ENCODE results near the gene TTYH3.

Gene TTYH3

DNA sequence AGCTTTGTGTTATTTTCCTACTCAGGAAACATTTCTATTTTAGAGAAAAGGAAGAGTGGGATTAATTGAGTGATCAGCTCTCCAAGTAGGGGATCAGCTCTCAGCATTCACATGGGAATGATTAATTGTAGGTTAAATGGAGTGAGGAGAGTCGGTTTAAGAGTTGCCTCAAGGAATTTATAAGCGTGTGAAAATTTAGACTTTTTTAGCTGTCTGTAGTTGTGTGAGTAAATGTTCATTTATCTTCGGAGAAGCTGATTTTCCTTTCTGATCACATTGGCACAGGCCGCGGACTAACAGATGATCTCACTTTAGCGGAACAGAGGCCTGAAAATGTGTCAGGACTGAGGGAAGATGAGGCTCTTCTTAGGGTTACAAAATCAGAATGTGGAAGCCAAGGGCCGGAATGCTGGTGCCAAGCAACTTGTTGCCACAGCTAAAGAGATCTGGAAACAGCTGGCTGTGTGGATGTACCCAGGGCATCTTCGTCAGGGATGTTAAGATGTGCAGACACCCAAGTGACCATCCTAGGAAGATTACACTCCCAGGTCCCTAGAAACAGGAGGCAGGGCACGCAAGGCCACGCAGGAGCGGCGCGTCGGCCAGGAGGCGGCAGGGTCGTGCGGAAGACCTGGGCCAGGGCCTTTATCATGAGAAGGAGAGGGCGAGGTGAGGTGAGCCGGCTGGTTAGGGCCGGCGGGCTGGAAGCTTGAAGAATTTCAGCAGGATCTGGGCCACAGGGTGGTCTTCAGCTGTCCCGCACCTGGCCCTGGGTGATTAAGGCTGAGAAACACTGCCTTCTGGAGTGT is 35.1 kb upstream of the TTYH3 start:
- no peak overlapping the region for H3K4me2 ChIP-seq (ENCODE audit: low read length)
- no peak overlapping the region for H3K4me3 ChIP-seq (ENCODE audit: low read depth, low read length)
- TF ChIP-seq CTCF (IDR thresholded peaks at IDR 0.05), result no peak
- H3K27ac ChIP-seq, result no peak overlapping the region
- no peak overlapping the region for H3K9ac ChIP-seq
- no peaks in the 10 kb centered on the region for H3K36me3 ChIP-seq (ENCODE audit: control insufficient read depth, insufficient read depth, low read length)
- no peaks in the 10 kb centered on the region for H3K9me3 ChIP-seq (ENCODE audit: control insufficient read depth, low read length)
- no peaks in the 10 kb centered on the region for H3K4me1 ChIP-seq
- H2AFZ ChIP-seq, result no peak overlapping the region
- no peaks in the 10 kb centered on the region for H3K27me3 ChIP-seq (ENCODE audit: control insufficient read depth, insufficient read depth, low read length)
- no peaks in the 10 kb centered on the region for H3K79me2 ChIP-seq

DNA sequence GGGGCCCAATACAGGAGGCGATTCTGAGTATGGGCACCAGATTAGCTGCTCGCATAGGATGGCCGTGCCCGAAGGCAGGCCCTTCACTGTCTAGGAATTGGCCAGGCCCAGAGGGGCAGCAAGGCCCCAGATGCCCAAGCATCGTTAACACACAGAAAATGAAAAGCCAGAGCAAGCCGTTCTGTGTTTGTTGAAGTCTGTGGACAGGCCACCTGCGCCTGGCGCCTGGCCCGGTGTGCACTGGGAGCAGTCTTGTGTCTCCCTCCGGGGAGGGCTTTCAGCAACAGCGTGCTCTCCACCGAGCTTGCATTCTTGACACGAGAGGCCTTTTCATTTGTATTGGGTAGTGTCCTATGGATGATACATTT is 34.5 kb upstream of the TTYH3 start:
- no peak overlapping the region for H3K4me3 ChIP-seq (ENCODE audit: low read depth, low read length)
- TF ChIP-seq CTCF (IDR thresholded peaks at IDR 0.05), result no peak
- no peaks in the 10 kb centered on the region for H3K4me1 ChIP-seq
- H3K79me2 ChIP-seq, result no peaks in the 10 kb centered on the region
- no peak overlapping the region for H3K9ac ChIP-seq
- no peaks in the 10 kb centered on the region for H3K36me3 ChIP-seq (ENCODE audit: control insufficient read depth, insufficient read depth, low read length)
- H3K27me3 ChIP-seq (ENCODE audit: control insufficient read depth, insufficient read depth, low read length), result no peaks in the 10 kb centered on the region
- H3K27ac ChIP-seq, result no peak overlapping the region
- H2AFZ ChIP-seq, result no peak overlapping the region
- no peaks in the 10 kb centered on the region for H3K9me3 ChIP-seq (ENCODE audit: control insufficient read depth, low read length)
- no peak overlapping the region for H3K4me2 ChIP-seq (ENCODE audit: low read length)

- no peaks in the 10 kb centered on the region for H3K27me3 ChIP-seq (ENCODE audit: control insufficient read depth, insufficient read depth, low read length)
- no peak for TF ChIP-seq CTCF (IDR thresholded peaks at IDR 0.05)
- H3K27ac ChIP-seq, result no peak overlapping the region
- H3K4me2 ChIP-seq (ENCODE audit: low read length), result no peak overlapping the region
- no peaks in the 10 kb centered on the region for H3K4me1 ChIP-seq
- H3K36me3 ChIP-seq (ENCODE audit: control insufficient read depth, insufficient read depth, low read length), result no peaks in the 10 kb centered on the region
- no peaks in the 10 kb centered on the region for H3K79me2 ChIP-seq
- H3K9me3 ChIP-seq (ENCODE audit: control insufficient read depth, low read length), result no peaks in the 10 kb centered on the region
- H2AFZ ChIP-seq, result no peak overlapping the region
- H3K4me3 ChIP-seq (ENCODE audit: low read depth, low read length), result no peak overlapping the region
- no peak overlapping the region for H3K9ac ChIP-seq
Measured at GRCh38 chr7:2598154-2598823, 33.5 kb upstream of the TTYH3 start.

DNA sequence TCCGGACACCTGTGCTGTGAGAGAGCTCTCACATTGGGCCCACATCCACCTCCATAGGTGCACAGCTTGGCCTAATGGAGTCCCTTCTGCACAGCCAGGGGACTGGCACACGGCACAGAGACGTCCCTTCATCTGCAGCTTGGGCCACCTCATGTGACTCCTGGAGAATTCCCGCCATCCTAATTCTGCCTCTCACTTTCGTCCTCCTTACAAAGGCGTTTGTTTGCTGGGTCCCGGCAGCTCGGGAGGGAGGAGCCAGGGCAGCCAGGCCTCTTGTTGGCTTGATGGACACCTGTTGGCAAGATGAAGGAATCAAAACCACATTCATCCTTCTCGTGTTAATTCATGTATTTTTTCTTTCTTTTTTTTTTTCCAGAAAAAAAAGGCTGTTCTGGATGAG is 30.7 kb upstream of the TTYH3 start:
- H3K4me1 ChIP-seq, result no peaks in the 10 kb centered on the region
- H3K36me3 ChIP-seq (ENCODE audit: control insufficient read depth, insufficient read depth, low read length), result no peaks in the 10 kb centered on the region
- no peak overlapping the region for H3K4me2 ChIP-seq (ENCODE audit: low read length)
- H3K4me3 ChIP-seq (ENCODE audit: low read depth, low read length), result no peak overlapping the region
- no peaks in the 10 kb centered on the region for H3K9me3 ChIP-seq (ENCODE audit: control insufficient read depth, low read length)
- no peak for TF ChIP-seq CTCF (IDR thresholded peaks at IDR 0.05)
- no peak overlapping the region for H3K9ac ChIP-seq
- no peaks in the 10 kb centered on the region for H3K27me3 ChIP-seq (ENCODE audit: control insufficient read depth, insufficient read depth, low read length)
- no peaks in the 10 kb centered on the region for H3K79me2 ChIP-seq
- no peak overlapping the region for H3K27ac ChIP-seq
- no peak overlapping the region for H2AFZ ChIP-seq
